ENCODE measurements around the gene FFAR1.

The FFAR1 gene

GRCh38 chr19:35342430-35342829, 5.3 kb upstream of the FFAR1 start:
- no peaks in the 10 kb centered on the region for H3K4me1 ChIP-seq (ENCODE audit: control insufficient read depth, insufficient read depth, low read length, unreplicated experiment)
- no peak overlapping the region for H3K4me3 ChIP-seq (ENCODE audit: low read depth, low read length)
- no peaks in the 10 kb centered on the region for H3K79me2 ChIP-seq (ENCODE audit: control insufficient read depth, insufficient read depth, low read length, unreplicated experiment)
- no peaks in the 10 kb centered on the region for H3K27me3 ChIP-seq (ENCODE audit: insufficient read depth, low read length)
- no peak overlapping the region for H3K27ac ChIP-seq (ENCODE audit: low read depth, low read length)
- no peaks in the 10 kb centered on the region for H3K36me3 ChIP-seq (ENCODE audit: insufficient read depth, low read length)
- no peak overlapping the region for H2AFZ ChIP-seq (ENCODE audit: low read length, unreplicated experiment)

GRCh38 chr19:35344511-35345031, 3.1 kb upstream of the FFAR1 start:
- Histone ChIP-seq H3K36me3 (ENCODE audit: insufficient read depth, low read length) (no peaks in the 10 kb centered on the region), H2AFZ (ENCODE audit: low read length, unreplicated experiment) (no peak overlapping the region), H3K4me1 (ENCODE audit: control insufficient read depth, insufficient read depth, low read length, unreplicated experiment) (no peaks in the 10 kb centered on the region), H3K27me3 (ENCODE audit: insufficient read depth, low read length) (no peaks in the 10 kb centered on the region), H3K27ac (ENCODE audit: low read depth, low read length) (no peak overlapping the region), H3K4me3 (ENCODE audit: low read depth, low read length) (no peak overlapping the region), H3K79me2 (ENCODE audit: control insufficient read depth, insufficient read depth, low read length, unreplicated experiment) (no peaks in the 10 kb centered on the region)

GRCh38 chr19:35345671-35346111, 2.0 kb upstream of the FFAR1 start:
- Histone ChIP-seq H3K27me3 (ENCODE audit: insufficient read depth, low read length) (no peaks in the 10 kb centered on the region), H3K27ac (ENCODE audit: low read depth, low read length) (no peak overlapping the region), H3K36me3 (ENCODE audit: insufficient read depth, low read length) (no peaks in the 10 kb centered on the region), H3K79me2 (ENCODE audit: control insufficient read depth, insufficient read depth, low read length, unreplicated experiment) (no peaks in the 10 kb centered on the region), H3K4me1 (ENCODE audit: control insufficient read depth, insufficient read depth, low read length, unreplicated experiment) (no peaks in the 10 kb centered on the region), H2AFZ (ENCODE audit: low read length, unreplicated experiment) (no peak overlapping the region), H3K4me3 (ENCODE audit: low read depth, low read length) (no peak overlapping the region)

- Histone ChIP-seq H3K36me3 (ENCODE audit: insufficient read depth, low read length) (no peaks in the 10 kb centered on the region), H3K4me1 (ENCODE audit: control insufficient read depth, insufficient read depth, low read length, unreplicated experiment) (no peaks in the 10 kb centered on the region), H3K27me3 (ENCODE audit: insufficient read depth, low read length) (no peaks in the 10 kb centered on the region)
Observed at GRCh38 chr19:35346193-35347052, 1.3 kb upstream of the FFAR1 start.

GRCh38 chr19:35347930-35348298, 212 bp downstream of the FFAR1 start:
- no peak overlapping the region for H2AFZ ChIP-seq (ENCODE audit: low read length, unreplicated experiment)
- no peak overlapping the region for H3K4me3 ChIP-seq (ENCODE audit: low read depth, low read length)
- H3K79me2 ChIP-seq (ENCODE audit: control insufficient read depth, insufficient read depth, low read length, unreplicated experiment), result no peaks in the 10 kb centered on the region
- no peaks in the 10 kb centered on the region for H3K27me3 ChIP-seq (ENCODE audit: insufficient read depth, low read length)
- H3K36me3 ChIP-seq (ENCODE audit: insufficient read depth, low read length), result no peaks in the 10 kb centered on the region
- H3K4me1 ChIP-seq (ENCODE audit: control insufficient read depth, insufficient read depth, low read length, unreplicated experiment), result no peaks in the 10 kb centered on the region
- H3K27ac ChIP-seq (ENCODE audit: low read depth, low read length), result no peak overlapping the region

More at GRCh38 chr19:35346193-35347052, 1.3 kb upstream of the FFAR1 start:
- Histone ChIP-seq H2AFZ (ENCODE audit: low read length, unreplicated experiment) (no peak overlapping the region), H3K79me2 (ENCODE audit: control insufficient read depth, insufficient read depth, low read length, unreplicated experiment) (no peaks in the 10 kb centered on the region), H3K4me3 (ENCODE audit: low read depth, low read length) (no peak overlapping the region), H3K27ac (ENCODE audit: low read depth, low read length) (no peak overlapping the region)

- Histone ChIP-seq H2AFZ (ENCODE audit: low read length, unreplicated experiment) (no peak overlapping the region), H3K27ac (ENCODE audit: low read depth, low read length) (no peak overlapping the region), H3K4me1 (ENCODE audit: control insufficient read depth, insufficient read depth, low read length, unreplicated experiment) (no peaks in the 10 kb centered on the region), H3K4me3 (ENCODE audit: low read depth, low read length) (no peak overlapping the region), H3K79me2 (ENCODE audit: control insufficient read depth, insufficient read depth, low read length, unreplicated experiment) (no peaks in the 10 kb centered on the region), H3K36me3 (ENCODE audit: insufficient read depth, low read length) (no peaks in the 10 kb centered on the region), H3K27me3 (ENCODE audit: insufficient read depth, low read length) (no peaks in the 10 kb centered on the region)
Observed at GRCh38 chr19:35348911-35349611, 1.4 kb downstream of the FFAR1 start.

GRCh38 chr19:35349614-35350521, 2.2 kb downstream of the FFAR1 start:
- no peaks in the 10 kb centered on the region for H3K27me3 ChIP-seq (ENCODE audit: insufficient read depth, low read length)
- no peak overlapping the region for H3K27ac ChIP-seq (ENCODE audit: low read depth, low read length)
- no peaks in the 10 kb centered on the region for H3K36me3 ChIP-seq (ENCODE audit: insufficient read depth, low read length)
- no peaks in the 10 kb centered on the region for H3K4me1 ChIP-seq (ENCODE audit: control insufficient read depth, insufficient read depth, low read length, unreplicated experiment)
- no peaks in the 10 kb centered on the region for H3K79me2 ChIP-seq (ENCODE audit: control insufficient read depth, insufficient read depth, low read length, unreplicated experiment)
- H2AFZ ChIP-seq (ENCODE audit: low read length, unreplicated experiment), result no peak overlapping the region
- no peak overlapping the region for H3K4me3 ChIP-seq (ENCODE audit: low read depth, low read length)

- Histone ChIP-seq H3K27ac (ENCODE audit: low read depth, low read length) (no peak overlapping the region), H3K4me3 (ENCODE audit: low read depth, low read length) (no peak overlapping the region)
Observed at GRCh38 chr19:35350591-35350990, 2.9 kb downstream of the FFAR1 start.

GRCh38 chr19:35351411-35352176, 3.9 kb downstream of the FFAR1 start:
- H3K27me3 ChIP-seq (ENCODE audit: insufficient read depth, low read length), result no peaks in the 10 kb centered on the region
- no peaks in the 10 kb centered on the region for H3K79me2 ChIP-seq (ENCODE audit: control insufficient read depth, insufficient read depth, low read length, unreplicated experiment)
- H3K27ac ChIP-seq (ENCODE audit: low read depth, low read length), result no peak overlapping the region
- H2AFZ ChIP-seq (ENCODE audit: low read length, unreplicated experiment), result no peak overlapping the region
- H3K4me3 ChIP-seq (ENCODE audit: low read depth, low read length), result no peak overlapping the region
- no peaks in the 10 kb centered on the region for H3K36me3 ChIP-seq (ENCODE audit: insufficient read depth, low read length)
- H3K4me1 ChIP-seq (ENCODE audit: control insufficient read depth, insufficient read depth, low read length, unreplicated experiment), result no peaks in the 10 kb centered on the region

More at GRCh38 chr19:35350591-35350990, 2.9 kb downstream of the FFAR1 start:
- no peaks in the 10 kb centered on the region for H3K79me2 ChIP-seq (ENCODE audit: control insufficient read depth, insufficient read depth, low read length, unreplicated experiment)
- no peaks in the 10 kb centered on the region for H3K4me1 ChIP-seq (ENCODE audit: control insufficient read depth, insufficient read depth, low read length, unreplicated experiment)
- no peaks in the 10 kb centered on the region for H3K27me3 ChIP-seq (ENCODE audit: insufficient read depth, low read length)
- H3K36me3 ChIP-seq (ENCODE audit: insufficient read depth, low read length), result no peaks in the 10 kb centered on the region
- no peak overlapping the region for H2AFZ ChIP-seq (ENCODE audit: low read length, unreplicated experiment)

GRCh38 chr19:35352177-35352447, 4.4 kb downstream of the FFAR1 start:
- Histone ChIP-seq H3K36me3 (ENCODE audit: insufficient read depth, low read length) (no peaks in the 10 kb centered on the region), H3K4me1 (ENCODE audit: control insufficient read depth, insufficient read depth, low read length, unreplicated experiment) (no peaks in the 10 kb centered on the region), H3K27me3 (ENCODE audit: insufficient read depth, low read length) (no peaks in the 10 kb centered on the region), H3K79me2 (ENCODE audit: control insufficient read depth, insufficient read depth, low read length, unreplicated experiment) (no peaks in the 10 kb centered on the region), H2AFZ (ENCODE audit: low read length, unreplicated experiment) (no peak overlapping the region), H3K4me3 (ENCODE audit: low read depth, low read length) (no peak overlapping the region), H3K27ac (ENCODE audit: low read depth, low read length) (no peak overlapping the region)

Data from ACC112 (cell line).